Umbilical cord (tissue), 2 donors: ENCODE data around the gene DCUN1D3. TPM values are rescaled to one million over a fixed set of nuclear protein-coding genes. Genes with fewer than 3 reads are reported as not detected.
"Not testable (repeated sequence)": the region's sequence is repeated elsewhere in the genome, so short reads cannot be mapped to it uniquely, and the experiment has no call there.

Experiments used
- DNase-seq: peaks from one replicate; pipeline ENCODE4 v3.0.0-alpha.2; 2015; ENCODE audit warnings: low spot score
- total RNA-seq: library from RNA; depleted of rRNA; stranded (reverse); fragments of >200 nt; gene quantifications from one replicate; pipeline ENCODE4 v1.2.3, GENCODE V29; 2014; ENCODE audit warnings: low replicate concordance; ENCODE audit not compliant: insufficient read depth

DCUN1D3 gene, protein sequence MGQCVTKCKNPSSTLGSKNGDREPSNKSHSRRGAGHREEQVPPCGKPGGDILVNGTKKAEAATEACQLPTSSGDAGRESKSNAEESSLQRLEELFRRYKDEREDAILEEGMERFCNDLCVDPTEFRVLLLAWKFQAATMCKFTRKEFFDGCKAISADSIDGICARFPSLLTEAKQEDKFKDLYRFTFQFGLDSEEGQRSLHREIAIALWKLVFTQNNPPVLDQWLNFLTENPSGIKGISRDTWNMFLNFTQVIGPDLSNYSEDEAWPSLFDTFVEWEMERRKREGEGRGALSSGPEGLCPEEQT
- 45.0 TPM for total RNA-seq

DNA sequence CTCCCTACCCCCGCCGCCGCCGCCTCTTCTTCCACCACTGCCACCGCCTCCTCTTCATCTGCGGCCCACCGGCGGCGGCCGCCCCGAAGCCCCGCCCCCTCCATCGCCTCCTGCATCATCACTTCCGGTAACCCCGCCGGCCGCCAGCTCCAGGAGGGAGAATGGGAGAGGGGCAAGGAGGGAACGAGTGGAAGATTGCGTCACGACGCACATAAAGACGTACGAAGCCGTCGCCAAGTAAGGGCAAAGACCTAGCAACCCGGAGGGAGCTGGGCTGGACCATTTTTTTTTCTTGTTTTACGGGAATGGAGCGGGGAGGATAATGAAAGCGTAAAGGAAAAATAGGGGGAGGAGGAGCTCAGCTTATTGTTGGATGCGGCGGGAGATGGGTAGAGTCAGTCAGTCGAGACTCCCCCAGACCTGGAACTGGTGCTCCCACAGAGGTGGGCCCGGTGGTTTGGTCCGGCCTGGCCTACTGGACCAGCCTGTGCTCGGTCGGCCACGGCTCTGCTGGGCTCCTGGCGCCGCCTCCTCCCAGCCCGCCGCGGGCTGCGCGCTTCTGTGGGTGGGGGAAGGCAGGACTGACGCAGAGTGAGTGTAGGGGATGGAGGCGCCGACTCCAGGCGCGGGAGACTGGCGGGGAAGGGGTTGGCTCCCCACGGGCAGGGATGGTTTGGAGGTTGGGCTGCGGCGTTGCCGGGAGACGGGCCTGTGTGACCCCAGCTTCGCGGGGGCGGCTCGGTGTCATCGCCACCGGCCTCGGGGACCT, at the start of gene DCUN1D3, which contains the start of gene LYRM1:
TSS of gene DCUN1D3 (minus strand) at position 60 of the 769 bp plus-strand sequence. CDS start 37,820 bp downstream, outside the sequence.
TSS of gene LYRM1 (plus strand) at position 473 of the 769 bp plus-strand sequence. CDS start 14,785 bp downstream, outside the sequence.
- DNase-seq: peak; percentile 99

DNA sequence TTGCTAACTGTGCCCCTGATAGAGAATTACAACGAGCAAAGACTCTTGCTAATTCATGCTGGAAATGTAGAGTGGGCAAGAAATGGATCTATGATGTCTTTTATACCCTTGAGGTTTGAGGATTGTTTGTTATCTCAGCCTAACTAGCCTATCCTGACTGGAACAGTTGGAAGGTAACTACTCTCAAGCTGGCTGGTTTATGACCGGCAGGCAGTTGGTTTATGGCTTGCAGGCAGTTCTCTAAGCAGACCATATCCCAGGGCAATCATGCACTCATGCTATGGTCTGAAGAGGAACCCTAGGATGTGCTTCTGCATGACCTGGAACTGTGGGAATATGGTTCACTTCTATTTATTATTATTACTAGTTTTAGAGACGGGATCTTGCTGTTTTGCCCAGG, 49.5 kb upstream of the DCUN1D3 start:
- no peak for DNase-seq

DNA sequence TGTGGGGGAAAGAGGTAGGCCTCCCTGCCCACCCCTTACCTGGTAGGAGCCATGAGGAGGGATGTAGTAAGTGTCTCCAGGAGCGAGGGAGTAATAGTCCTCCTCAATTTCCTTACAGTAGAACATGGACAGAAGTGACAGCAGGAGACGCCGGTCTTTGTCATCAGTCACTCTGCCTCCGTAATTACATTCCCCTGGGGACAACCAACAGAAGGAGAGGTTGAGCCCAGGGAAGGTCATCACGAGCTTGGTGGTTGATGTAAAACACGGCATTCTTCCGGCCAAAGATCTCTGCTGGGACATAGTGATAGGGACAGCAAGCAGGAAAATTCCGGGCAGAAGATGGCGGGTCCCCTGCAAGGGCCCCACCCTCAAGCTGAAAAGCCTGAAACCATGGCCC, 48.3 kb upstream of the DCUN1D3 start:
- DNase-seq: no peak

DNA sequence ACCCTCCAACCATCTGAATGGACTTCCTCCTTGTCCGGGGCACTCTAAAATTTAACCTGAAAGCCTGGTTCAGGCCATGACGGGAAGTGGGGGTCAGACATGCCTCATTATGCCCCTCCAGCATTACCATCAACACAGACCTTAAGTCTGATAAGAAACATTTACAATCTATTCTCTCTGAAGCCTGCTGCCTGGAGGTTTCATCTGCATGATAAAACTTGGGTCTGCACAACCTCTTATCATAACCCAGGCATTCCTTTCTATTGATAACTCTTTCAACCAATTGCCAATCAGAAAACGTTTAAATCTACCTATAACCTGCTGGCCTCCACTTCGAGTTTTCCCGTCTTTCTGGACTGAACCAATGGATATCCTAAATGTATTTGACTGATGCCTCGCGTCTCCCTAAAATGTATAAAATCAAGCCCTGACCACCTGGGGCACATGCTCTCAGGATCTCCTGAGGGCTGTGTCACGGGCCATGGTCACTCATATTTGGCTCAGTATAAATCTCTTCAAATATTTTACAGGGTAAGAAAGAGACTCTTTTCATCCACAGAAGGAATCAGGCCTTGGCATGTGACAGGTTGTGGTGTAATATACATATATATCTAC, 46.0 kb upstream of the DCUN1D3 start:
- no peak for DNase-seq

DNA sequence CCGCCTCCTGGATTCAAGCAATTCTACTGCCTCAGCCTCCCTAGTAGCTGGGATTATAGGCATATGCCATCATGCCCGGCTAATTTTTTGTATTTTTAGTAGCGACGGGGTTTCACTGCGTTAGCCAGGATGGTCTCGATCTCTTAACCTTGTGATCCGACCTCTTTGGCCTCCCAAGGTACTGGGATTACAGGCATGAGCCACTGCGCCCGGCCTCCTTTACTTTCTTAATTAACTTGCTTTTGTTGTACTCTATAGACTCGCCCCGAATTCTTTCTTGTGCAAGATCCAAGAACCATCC, 45.4 kb upstream of the DCUN1D3 start:
- not testable (repeated sequence) for DNase-seq

DNA sequence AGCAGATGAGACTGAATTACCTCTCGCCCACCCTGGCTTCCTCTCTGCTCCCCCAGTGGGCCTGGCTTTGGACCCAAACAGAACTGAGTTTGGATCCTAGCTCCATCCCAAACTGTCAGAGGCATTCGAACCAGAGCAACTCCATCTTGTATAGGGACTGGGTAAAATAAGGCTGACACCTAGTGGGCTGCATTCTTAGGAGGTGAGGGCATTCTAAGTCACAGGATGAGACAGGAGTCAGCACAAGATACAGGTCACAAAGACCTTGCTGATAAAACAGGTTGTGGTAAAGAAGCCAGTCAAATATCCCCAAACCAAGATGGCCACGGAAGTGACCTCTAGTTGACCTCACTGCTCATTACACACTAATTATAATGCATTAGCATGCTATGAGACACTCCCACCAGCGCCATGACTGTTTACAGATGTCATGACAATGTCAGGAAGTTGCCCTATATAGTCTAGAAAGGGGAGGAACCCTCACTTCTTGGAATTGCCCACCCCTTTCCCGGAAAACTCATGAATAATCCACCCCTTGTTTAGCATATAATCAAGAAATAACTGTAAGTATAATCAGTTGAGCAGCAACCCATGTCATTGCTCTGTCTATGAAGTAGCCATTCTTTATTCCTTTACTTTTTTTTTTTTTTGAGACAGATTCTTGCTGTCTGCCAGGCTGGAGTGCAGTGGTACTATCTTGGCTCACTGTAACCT, 44.9 kb upstream of the DCUN1D3 start:
- no peak for DNase-seq

DNA sequence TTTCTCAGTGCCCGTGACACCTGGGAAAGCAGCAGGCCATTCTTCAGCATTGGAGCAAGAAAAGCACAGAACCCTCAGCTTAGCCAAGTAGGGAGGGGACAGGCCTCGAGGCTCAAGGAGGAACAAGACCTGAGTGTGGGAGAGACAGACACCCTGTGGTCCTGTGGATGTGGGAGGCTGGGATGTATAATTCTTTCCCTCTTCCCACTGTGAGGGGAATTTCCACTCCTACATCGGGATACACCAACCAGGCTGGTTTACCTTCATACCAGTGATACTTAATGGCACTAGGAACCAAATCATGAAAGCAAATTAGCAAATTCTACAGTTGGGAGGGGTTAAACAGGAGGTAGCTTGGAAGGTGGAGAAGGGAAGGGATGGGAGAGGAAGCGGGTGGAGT, 42.1 kb upstream of the DCUN1D3 start:
- no peak for DNase-seq

DNA sequence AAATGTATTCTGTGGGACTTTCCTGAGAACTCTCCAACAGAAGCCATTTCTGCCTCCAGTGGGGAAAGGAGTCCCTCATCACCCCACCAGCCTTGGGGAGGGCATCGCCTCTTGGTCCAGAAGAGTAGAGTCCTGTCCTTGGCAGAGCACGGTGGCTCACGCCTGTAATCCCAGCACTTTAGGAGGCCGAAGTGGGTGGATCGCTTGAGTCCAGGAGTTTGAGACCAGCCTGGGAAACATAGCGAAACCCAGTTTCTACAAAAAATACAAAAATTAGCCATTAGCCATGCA, 41.4 kb upstream of the DCUN1D3 start:
- no peak for DNase-seq

DNA sequence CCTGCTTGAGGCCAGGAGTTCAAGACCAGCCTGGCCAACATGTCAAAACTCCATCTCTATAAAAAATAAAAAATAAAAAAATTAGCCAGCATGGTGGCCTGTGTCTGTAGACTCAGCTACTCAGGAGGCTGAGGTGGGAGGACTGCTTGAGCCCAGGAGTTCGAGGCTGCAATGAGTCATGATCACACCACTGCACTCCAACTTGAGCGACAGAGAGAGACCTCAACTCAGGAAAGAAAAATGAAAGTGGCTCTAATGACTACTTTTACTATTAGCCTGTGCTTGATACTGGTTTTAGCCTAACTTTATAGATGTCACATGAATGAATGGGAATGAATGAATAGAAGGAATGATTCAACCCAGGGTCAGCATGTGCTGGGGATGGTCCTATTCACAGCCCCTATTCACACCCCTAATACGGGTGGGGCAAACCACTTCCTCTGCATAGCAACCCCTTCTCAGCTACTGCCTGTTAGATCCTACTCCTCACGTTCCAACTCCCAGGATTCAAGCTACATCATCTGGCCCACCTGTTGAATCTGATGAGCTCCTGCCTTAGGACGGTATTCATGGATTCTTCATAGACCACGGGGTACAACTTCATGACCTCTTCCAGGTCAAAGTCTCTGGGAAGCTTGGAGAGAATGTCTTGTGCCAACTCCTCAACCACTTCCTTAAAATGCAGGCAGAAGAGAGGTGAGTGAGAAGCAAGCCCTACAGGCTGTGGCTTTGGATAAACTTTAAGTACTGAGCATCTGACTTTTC, 40.9 kb upstream of the DCUN1D3 start:
- no peak for DNase-seq

DNA sequence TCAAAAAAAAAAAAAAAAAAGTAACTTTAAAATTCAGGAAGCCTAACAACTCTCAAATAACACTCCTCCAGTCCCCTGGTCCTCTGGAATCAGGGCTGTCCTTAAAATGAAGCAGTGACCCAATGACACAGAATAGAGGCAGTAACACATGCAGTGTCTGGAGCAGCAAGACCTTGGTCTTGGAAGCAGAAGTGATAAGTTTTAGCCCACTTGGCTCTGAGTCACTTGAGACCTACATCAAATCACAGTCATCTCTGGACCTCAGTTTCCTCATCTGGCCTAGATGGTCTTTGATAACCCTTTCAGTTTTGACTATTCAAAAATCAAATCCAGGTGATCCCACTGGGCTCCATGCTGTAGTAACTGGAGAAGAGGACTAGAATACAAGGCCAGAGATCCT, 39.5 kb upstream of the DCUN1D3 start:
- no peak for DNase-seq

DNA sequence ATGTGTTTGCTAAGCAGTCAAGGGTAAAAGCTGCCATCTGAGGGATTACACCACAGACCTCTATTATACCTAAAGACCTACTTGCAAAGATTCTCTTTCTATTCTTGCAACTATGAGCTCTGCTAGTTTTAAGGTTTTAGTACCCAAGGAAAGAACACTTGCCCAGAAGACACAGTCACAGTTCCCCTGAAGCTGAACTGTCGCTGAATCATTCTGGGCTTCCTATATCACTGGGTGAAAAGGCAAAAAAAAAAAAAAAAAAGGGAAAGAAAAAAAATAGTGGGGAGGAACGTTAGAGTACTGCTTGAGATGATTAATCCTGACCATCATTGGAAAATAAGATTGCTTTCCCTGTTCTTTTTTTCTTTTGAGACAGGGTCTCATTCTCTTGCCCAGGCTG, 38.3 kb upstream of the DCUN1D3 start:
- DNase-seq: no peak

DNA sequence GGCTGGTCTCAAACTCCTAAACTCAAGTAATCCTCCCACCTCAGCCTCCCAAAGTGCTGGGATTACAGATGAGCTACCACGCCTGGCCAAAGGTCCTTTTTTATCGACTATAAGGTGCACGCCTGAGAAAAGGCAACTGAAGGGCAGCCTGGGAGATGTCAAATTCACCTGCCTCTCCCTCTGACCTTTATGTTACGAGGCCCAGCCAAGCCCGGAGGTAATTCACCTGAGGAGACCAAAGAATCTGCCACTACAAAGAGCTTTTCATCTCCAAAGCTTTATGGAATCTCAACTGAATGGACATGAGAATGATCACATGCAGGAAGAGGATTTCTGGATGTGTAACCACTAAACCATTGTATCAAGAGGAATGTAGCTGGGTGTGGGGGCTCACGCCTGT, 37.6 kb upstream of the DCUN1D3 start:
- DNase-seq: no peak

DNA sequence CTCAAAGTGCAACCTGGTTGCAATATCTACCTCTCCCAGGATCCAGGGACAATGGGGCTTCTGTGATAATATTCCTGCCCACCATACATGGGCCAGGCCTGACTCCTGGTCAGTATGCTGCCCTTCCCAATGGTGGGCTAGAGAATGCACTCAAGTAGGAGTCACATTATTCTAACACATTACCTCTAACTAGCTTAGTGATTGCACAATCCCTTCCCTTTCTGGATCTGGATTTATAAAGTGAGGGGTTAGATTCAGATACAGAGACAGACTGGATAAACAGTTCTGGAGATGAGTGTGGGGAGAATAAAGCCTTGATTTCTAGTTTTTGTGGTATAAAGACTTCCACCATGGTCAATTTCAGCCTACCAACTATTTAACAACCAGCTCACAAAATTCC, 33.4 kb upstream of the DCUN1D3 start:
- no peak for DNase-seq

DNA sequence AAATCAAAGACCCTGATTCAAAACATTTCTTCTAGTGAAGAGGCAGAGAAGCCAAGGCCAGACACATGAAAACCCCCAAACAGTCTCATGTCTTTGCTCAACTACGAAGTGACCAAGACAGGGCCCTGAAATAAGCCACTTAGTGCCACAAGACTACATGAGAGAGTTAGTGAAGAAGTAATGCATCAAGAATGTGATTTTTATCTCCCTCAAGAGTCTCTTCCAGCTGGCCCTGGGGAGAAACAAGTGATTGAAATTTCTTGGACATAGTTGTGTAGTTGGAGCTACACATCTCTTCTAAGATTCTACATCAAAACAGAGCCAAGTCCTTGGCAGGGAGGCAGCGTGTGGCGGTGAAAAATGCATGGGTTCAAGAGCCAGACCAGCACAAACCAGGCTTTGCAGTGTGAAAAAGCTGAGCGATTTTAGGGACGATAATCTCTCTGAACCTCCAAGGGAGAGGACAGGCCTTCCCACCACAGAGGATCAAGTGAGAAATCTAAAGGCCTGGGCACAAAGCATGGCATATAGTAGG, 31.0 kb upstream of the DCUN1D3 start:
- DNase-seq: no peak

DNA sequence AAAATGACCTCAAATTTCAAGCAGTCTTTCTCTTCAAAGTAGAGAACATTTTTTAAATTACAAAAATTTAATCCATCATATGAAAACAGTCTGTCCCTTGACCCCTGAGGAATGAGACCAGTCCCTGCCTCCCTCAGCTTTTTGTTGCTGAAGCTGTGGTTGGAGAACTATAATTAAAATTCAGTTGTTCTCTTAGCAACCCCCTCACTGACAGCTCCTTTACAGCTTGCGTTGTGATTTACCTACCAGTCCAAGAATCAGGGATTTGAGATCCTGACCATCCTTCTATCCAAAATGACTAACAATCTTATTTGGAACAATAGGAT, 30.2 kb upstream of the DCUN1D3 start:
- DNase-seq: no peak

DNA sequence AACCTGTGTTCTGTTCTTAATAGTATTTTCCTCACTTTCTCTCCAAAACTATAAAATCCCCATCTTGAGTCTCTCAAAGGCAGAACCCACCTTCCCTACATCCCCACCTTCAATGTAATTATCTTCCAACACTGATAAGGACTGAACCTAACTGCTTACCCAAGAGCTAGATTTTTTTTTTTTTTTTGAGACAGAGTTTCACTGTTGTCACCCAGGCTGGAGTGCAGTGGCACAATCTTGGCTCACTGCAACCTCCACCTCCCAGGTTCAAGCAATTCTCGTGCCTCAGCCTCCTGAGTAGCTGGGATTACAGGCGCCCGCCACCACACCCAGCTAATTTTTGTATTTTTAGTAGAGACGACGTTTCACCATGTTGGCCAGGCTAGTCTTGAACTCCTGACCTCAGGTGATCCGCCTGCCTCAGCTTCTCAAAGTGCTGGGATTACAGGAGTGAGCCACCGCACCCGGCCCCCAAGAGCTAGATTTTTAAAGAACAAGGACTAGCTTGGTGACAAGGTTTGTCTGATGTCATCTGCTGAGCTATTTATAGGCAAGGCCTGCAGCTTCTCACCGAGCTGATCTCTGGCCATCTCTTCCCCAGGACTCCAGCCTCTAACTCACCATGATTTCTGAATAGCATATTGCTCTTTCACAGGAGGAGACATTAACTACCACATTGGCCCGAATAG, 29.7 kb upstream of the DCUN1D3 start:
- not testable (repeated sequence) for DNase-seq

DNA sequence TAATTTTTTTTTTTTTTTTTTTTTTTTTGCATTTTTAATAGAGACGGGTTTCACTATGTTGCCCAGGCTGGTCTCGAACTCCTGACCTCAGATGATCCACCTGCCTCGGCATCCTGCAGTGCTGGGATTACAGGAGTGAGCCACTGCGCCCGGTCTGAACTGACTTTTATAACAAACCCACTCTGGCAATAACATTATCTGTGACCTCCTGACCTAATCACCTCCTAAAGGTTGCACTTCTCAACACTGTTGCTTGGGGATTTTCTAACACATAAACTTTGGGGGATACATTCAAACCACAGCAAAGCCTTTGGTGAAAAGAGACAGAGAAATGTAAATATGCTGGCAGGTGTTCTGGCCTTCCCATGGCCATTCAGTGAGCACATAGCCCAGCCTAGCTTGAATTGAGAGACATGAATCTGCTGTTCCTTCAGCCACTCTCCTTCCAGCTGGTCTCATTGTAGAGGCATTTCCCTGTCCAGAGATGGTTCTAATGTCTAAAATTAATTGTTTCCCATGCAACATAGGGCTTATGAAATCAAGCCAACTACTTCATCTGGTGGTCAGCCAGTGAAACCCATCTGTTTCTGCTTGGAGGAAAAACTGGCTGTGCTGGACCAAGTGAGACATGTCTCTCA, 28.7 kb upstream of the DCUN1D3 start:
- DNase-seq: no peak

DNA sequence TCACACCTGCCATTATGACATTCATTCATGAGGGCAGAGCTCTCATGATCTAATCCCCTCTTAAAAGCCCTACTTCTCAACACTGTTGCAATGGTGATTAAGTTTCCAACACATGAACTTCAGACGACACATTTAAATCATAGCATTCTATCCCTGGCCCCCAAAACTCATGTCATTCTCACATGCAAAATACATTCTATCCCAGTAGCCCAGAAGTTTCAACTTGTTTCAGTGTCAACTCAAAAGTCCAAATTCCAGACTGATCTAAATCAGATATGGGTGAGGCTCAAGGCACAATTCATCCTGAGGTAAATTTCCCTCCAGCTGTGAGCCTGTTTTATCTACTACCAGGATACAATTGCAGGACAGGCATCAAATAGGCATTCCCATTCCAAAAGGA, 25.6 kb upstream of the DCUN1D3 start:
- DNase-seq: no peak

DNA sequence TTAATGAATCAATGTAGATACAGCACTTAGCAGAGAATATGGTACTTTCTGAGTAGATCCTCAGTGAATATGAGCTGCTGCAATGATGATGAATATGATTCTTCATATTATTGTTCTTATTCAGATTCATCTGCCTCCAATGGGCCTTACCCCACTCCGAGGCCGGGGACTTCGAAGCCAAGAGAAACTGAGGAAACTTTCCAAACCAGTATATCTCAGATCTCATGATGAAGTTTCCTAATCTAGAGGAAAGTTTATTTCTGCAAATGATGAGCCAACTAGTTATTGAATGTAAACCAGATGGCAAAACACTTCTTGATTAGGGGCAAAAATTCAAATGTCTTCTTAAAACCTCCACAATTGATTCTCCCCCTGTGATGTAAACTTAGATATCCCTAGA, 23.7 kb upstream of the DCUN1D3 start:
- no peak for DNase-seq

DNA sequence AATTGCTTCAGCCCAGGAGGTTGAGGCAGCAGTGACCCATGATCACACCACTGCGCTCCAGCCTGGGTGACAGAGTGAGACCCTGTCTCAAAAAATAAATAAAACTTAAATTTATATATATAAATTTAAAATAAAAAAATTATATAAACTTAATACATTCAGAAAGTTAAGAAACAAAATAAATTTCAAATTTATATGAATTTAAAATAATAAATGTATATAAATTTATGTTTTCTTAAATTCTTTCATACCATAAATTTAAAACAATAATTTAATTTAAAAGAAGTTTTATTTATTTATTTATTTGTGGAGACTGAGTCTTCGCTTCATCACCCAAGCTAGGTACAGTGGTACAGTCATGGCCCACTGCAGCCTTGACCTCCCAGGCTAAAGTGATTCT, 20.6 kb upstream of the DCUN1D3 start:
- DNase-seq: no peak
